GM12891 (cell line): Measurements from ENCODE around the gene ANK2. TPM values are rescaled to one million over a fixed set of nuclear protein-coding genes. Genes with fewer than 3 reads are reported as not detected.

Source experiments
- DNase-seq: peaks from one replicate; pipeline ENCODE4 v3.0.0; 2011; ENCODE audit warnings: low spot score; ENCODE audit not compliant: insufficient read length
- FAIRE-seq: peaks from 2 replicates; lab custom pipeline; 2011; peaks lifted over from hg19 to GRCh38; lab: Jason Lieb, UNC
- PAX5 ChIP-seq: IDR thresholded peaks from 2 replicates; pipeline ENCODE4 v1.6.1; 2011; ENCODE audit warnings: low read length, moderate library complexity, mild to moderate bottlenecking; ENCODE audit not compliant: insufficient read depth, severe bottlenecking
- POLR2A ChIP-seq: IDR thresholded peaks from 2 replicates; pipeline ENCODE4 v1.6.1; 2011; ENCODE audit warnings: low read depth, low read length, control low read depth
- POLR2AphosphoS5 ChIP-seq: IDR thresholded peaks from 2 replicates; pipeline ENCODE4 v1.6.1; 2011; ENCODE audit warnings: low read depth, low read length, control low read depth
- POU2F2 ChIP-seq: IDR thresholded peaks from 2 replicates; pipeline ENCODE4 v1.6.1; 2011; ENCODE audit warnings: low read depth, mild to moderate bottlenecking, control low read depth, low read length, moderate library complexity
- SPI1 ChIP-seq: IDR thresholded peaks from 2 replicates; pipeline ENCODE4 v1.6.1; 2011; ENCODE audit warnings: low read depth, low read length, control low read depth
- TAF1 ChIP-seq: IDR thresholded peaks from 2 replicates; pipeline ENCODE4 v1.6.1; 2011; ENCODE audit warnings: low read depth, low read length, control low read depth
- polyA plus RNA-seq: library from polyadenylated mRNA; unstranded; fragments of >200 nt; gene quantifications from one replicate; pipeline ENCODE4 v1.2.1, GENCODE V29; 2012; ENCODE audit warnings: low read depth, missing spikeins, inconsistent platforms; ENCODE audit not compliant: missing spikeins

Gene ANK2
- polyA plus RNA-seq, result 2.9 TPM

GRCh38 chr4:113049421-113050370 is at the start of gene ANK2:
Gene ANK2, plus strand, starts transcription at chr4:113049653. Its CDS starts 76 bp downstream, at chr4:113049729.
- no peak for TF ChIP-seq TAF1
- no peak for TF ChIP-seq PAX5
- no peak for TF ChIP-seq SPI1
- TF ChIP-seq POLR2A, result no peak
- TF ChIP-seq POU2F2, result no peak
- no peak for TF ChIP-seq POLR2AphosphoS5
- DNase-seq, result no peak
- FAIRE-seq, result peak; percentile 60

- FAIRE-seq (peak; percentile 81), DNase-seq (no peak)
- TF ChIP-seq POU2F2 (no peak), POLR2A (no peak), POLR2AphosphoS5 (no peak), PAX5 (no peak), SPI1 (no peak), TAF1 (no peak)
Observed at GRCh38 chr4:113003841-113004240, 45.6 kb upstream of the ANK2 start.

GRCh38 chr4:113004655-113005054 is 44.8 kb upstream of the ANK2 start:
- TF ChIP-seq POLR2A, result no peak
- no peak for TF ChIP-seq SPI1
- TF ChIP-seq POU2F2, result no peak

GRCh38 chr4:113006632-113007031 is 42.8 kb upstream of the ANK2 start:
- TF ChIP-seq PAX5 (no peak), POU2F2 (no peak), POLR2A (no peak), TAF1 (no peak), POLR2AphosphoS5 (no peak), SPI1 (no peak)
- DNase-seq, result no peak
- no peak for FAIRE-seq

More at GRCh38 chr4:113004655-113005054, 44.8 kb upstream of the ANK2 start:
- no peak for FAIRE-seq
- DNase-seq, result no peak

GRCh38 chr4:113007151-113007550 is 42.3 kb upstream of the ANK2 start:
- FAIRE-seq (no peak), DNase-seq (no peak)
- TF ChIP-seq SPI1 (no peak), POU2F2 (no peak), TAF1 (no peak), POLR2AphosphoS5 (no peak), PAX5 (no peak), POLR2A (no peak)

GRCh38 chr4:113008135-113008534 is 41.3 kb upstream of the ANK2 start:
- TF ChIP-seq TAF1 (no peak), POU2F2 (no peak), SPI1 (no peak), PAX5 (no peak), POLR2A (no peak), POLR2AphosphoS5 (no peak)
- no peak for FAIRE-seq
- no peak for DNase-seq

GRCh38 chr4:113008716-113009115 is 40.7 kb upstream of the ANK2 start:
- FAIRE-seq (no peak), DNase-seq (no peak)
- TF ChIP-seq TAF1 (no peak), POLR2AphosphoS5 (no peak), POLR2A (no peak), SPI1 (no peak), POU2F2 (no peak), PAX5 (no peak)

GRCh38 chr4:113009461-113009860 is 40.0 kb upstream of the ANK2 start:
- DNase-seq (no peak), FAIRE-seq (no peak)
- no peak for TF ChIP-seq SPI1
- no peak for TF ChIP-seq POU2F2
- no peak for TF ChIP-seq TAF1
- TF ChIP-seq POLR2A, result no peak

GRCh38 chr4:113012122-113012725 is 37.2 kb upstream of the ANK2 start:
- FAIRE-seq (no peak), DNase-seq (no peak)
- TF ChIP-seq POLR2A, result no peak
- no peak for TF ChIP-seq TAF1
- no peak for TF ChIP-seq PAX5
- no peak for TF ChIP-seq POU2F2
